GM12892 (cell line): ENCODE data around the gene RER1.

Source experiments
- POLR2A ChIP-seq: IDR thresholded peaks from 2 replicates; pipeline ENCODE4 v1.6.1; 2011; ENCODE audit warnings: low read depth, low read length, control low read depth
- POLR2AphosphoS5 ChIP-seq: IDR thresholded peaks from 2 replicates; pipeline ENCODE4 v1.6.1; 2011; ENCODE audit warnings: low read depth, low read length, control low read depth
- TAF1 ChIP-seq: IDR thresholded peaks from 2 replicates; pipeline ENCODE4 v1.6.1; 2011; ENCODE audit warnings: low read depth, mild to moderate bottlenecking, control low read depth, low read length, borderline replicate concordance

DNA sequence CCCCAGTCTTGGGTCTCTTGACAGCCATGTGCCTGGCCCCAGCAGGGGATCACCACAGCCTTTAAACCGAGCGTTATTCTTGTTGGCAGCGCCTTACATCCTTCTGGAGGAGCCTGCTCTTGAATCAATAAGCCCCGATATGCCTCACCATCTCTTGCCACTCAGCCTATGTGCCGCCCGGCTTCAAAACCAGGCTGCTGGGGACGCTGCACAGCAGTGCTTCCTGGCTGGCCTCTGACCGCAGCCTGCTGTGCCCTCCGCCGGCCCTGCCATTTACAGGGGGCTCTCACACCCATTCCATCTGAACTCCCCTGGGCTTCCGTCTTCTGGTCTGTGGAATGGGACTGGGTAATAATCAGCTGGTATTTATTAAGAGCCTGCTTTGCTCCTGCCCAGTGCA lies 23.7 kb downstream of the RER1 start:
- TF ChIP-seq TAF1 (no peak), POLR2A (no peak), POLR2AphosphoS5 (no peak)
